Right lobe of liver (tissue), 4 donors: ENCODE results near the gene UGDH.
"Not testable (repeated sequence)": the region's sequence is repeated elsewhere in the genome, so short reads cannot be mapped to it uniquely, and the experiment has no call there.

Experiments used
- CTCF ChIP-seq, 4 donors: fragments of 200-600 bp in 3 of 4; fragments of 450-650 bp in 1 of 4; IDR thresholded peaks; one replicate each; pipeline versions ENCODE4 v1.5.1 to v1.8.0; 2016 to 2022; ENCODE audit warnings: antibody characterized with exemption in 4 of 4, mild to moderate bottlenecking in 2 of 4
- POLR2A ChIP-seq: fragments of 450-650 bp; IDR thresholded peaks from one replicate; pipeline ENCODE4 v1.6.1; 2017; ENCODE audit warnings: antibody characterized with exemption, mild to moderate bottlenecking
- donor health status: DM: no; HTN: no; CAD: no.
- donor health status: DM: no; HTN: no; CAD: no.
- donor health status: DM: no; HTN: yes; CAD: no.

- TF ChIP-seq CTCF (IDR thresholded peaks at IDR 0.05); POLR2A: not testable (repeated sequence)
Observed at GRCh38 chr4:39514266-39514665, 13.0 kb downstream of the UGDH start.
